Suprapubic skin (tissue), 4 donors: Measurements from ENCODE around the gene PRR33. TPM values are rescaled to one million over a fixed set of nuclear protein-coding genes. Genes with fewer than 3 reads are reported as not detected.

ENCODE experiments used
- DNase-seq, 2 donors: peaks; one replicate each; pipeline ENCODE4 v3.0.0-alpha.2; 2019; ENCODE audit warnings: low spot score in 2 of 2
- H3K27ac ChIP-seq: fragments of 200-600 bp; sonication (generic); one replicate; pipeline ENCODE4 v1.5.1; 2019
- H3K27me3 ChIP-seq: fragments of 200-600 bp; sonication (generic); one replicate; pipeline ENCODE4 v1.5.1; 2019
- H3K36me3 ChIP-seq: fragments of 200-600 bp; sonication (generic); one replicate; pipeline ENCODE4 v1.5.1; 2019
- H3K4me1 ChIP-seq: fragments of 200-600 bp; sonication (generic); one replicate; pipeline ENCODE4 v1.5.1; 2019
- H3K4me3 ChIP-seq: fragments of 200-600 bp; sonication (generic); one replicate; pipeline ENCODE4 v1.5.1; 2019; ENCODE audit warnings: mild to moderate bottlenecking
- H3K9me3 ChIP-seq: fragments of 200-600 bp; sonication (generic); one replicate; pipeline ENCODE4 v1.5.1; 2019
- CTCF ChIP-seq, 2 donors: fragments of 200-600 bp in 1 of 2; fragments of 450-650 bp in 1 of 2; sonication (generic) in 1 of 2; IDR thresholded peaks; one replicate each; pipeline ENCODE4 v1.5.1; 2016 to 2019; ENCODE audit warnings: antibody characterized with exemption in 2 of 2, mild to moderate bottlenecking in 1 of 2, moderate library complexity in 1 of 2
- EP300 ChIP-seq: sonication (generic); formaldehyde crosslinking; IDR thresholded peaks from one replicate; pipeline ENCODE4 v1.6.1; 2017; ENCODE audit warnings: antibody characterized with exemption
- POLR2A ChIP-seq, 2 donors: fragments of 450-650 bp; IDR thresholded peaks; one replicate each; pipeline ENCODE4 v1.6.1; 2017; ENCODE audit warnings: antibody characterized with exemption in 2 of 2, mild to moderate bottlenecking in 2 of 2, moderate library complexity in 2 of 2
- POLR2AphosphoS5 ChIP-seq, 3 donors: sonication (generic); formaldehyde crosslinking; IDR thresholded peaks; one replicate each; pipeline ENCODE4 v1.6.1; 2017; ENCODE audit warnings: antibody characterized with exemption in 3 of 3
- WGBS: methylation state at CpG from one replicate; pipeline ENCODE4 v1.1.5; 2018; 5-methylcytosine and 5-hydroxymethylcytosine counted together
- total RNA-seq, 4 donors: library from RNA; depleted of rRNA; stranded (reverse); fragments of >200 nt; gene quantifications; one replicate each; pipeline ENCODE4 v1.1.0, GENCODE V29; 2016

PRR33 gene
- total RNA-seq, 4 donors from 2014 or later, result not detected

GRCh38 chr11:1933416-1934334 is 42.0 kb upstream of the PRR33 start:
- WGBS, result 89% methylated on average over 17 of the region's 18 CpGs
- DNase-seq, result peak in 1 of 2 donors; percentile 51
- TF ChIP-seq CTCF (IDR thresholded peaks at IDR 0.05), result no peak
- no peak for TF ChIP-seq EP300
- no peak for TF ChIP-seq POLR2AphosphoS5 (IDR thresholded peaks at IDR 0.05)
- no peak for TF ChIP-seq POLR2A (IDR thresholded peaks at IDR 0.05)

DNA sequence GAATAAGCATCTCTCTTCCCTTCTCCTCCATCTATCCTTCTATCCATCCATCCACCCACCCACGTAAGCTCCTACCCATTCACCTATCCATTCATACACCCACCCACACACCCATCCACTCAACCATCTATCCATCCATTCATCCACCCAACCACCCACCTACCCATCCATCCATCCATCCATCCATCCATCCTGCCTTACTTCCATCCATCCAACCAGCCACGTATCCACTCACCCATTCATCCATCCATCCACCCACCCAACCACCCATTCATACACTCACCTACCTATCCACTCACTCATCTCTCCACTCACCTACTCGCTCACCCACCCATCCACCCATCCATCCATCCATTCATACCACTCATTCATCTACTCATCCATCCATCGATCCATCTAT is 41.0 kb upstream of the PRR33 start:
- WGBS, result 99% methylated on average over 4 of the region's 4 CpGs
- Histone ChIP-seq H3K27me3 (no peaks in the 10 kb centered on the region), H3K27ac (no peak overlapping the region), H3K9me3 (no peaks in the 10 kb centered on the region), H3K36me3 (no peaks in the 10 kb centered on the region), H3K4me1 (no peaks in the 10 kb centered on the region), H3K4me3 (no peak overlapping the region)
- TF ChIP-seq POLR2AphosphoS5 (IDR thresholded peaks at IDR 0.05), result no peak
- no peak for TF ChIP-seq CTCF (IDR thresholded peaks at IDR 0.05)
- TF ChIP-seq EP300, result no peak
- TF ChIP-seq POLR2A (IDR thresholded peaks at IDR 0.05), result no peak
- DNase-seq, result no peak

More at GRCh38 chr11:1933416-1934334, 42.0 kb upstream of the PRR33 start:
- H3K4me1 ChIP-seq, result peaks cover under 1% of the 10 kb centered on the region
- no peak overlapping the region for H3K4me3 ChIP-seq
- no peaks in the 10 kb centered on the region for H3K36me3 ChIP-seq
- H3K27ac ChIP-seq, result no peak overlapping the region
- H3K27me3 ChIP-seq, result peaks cover 6% of the 10 kb centered on the region
- no peaks in the 10 kb centered on the region for H3K9me3 ChIP-seq

GRCh38 chr11:1932105-1932480 is 40.4 kb upstream of the PRR33 start:
- Histone ChIP-seq H3K9me3 (no peaks in the 10 kb centered on the region), H3K4me3 (no peak overlapping the region), H3K27ac (no peak overlapping the region), H3K4me1 (no peaks in the 10 kb centered on the region), H3K27me3 (no peaks in the 10 kb centered on the region), H3K36me3 (no peaks in the 10 kb centered on the region)
- no peak for DNase-seq
- WGBS, result 80% methylated on average over 11 of the region's 11 CpGs
- no peak for TF ChIP-seq POLR2A (IDR thresholded peaks at IDR 0.05)
- no peak for TF ChIP-seq POLR2AphosphoS5 (IDR thresholded peaks at IDR 0.05)
- no peak for TF ChIP-seq CTCF (IDR thresholded peaks at IDR 0.05)
- TF ChIP-seq EP300, result no peak

DNA sequence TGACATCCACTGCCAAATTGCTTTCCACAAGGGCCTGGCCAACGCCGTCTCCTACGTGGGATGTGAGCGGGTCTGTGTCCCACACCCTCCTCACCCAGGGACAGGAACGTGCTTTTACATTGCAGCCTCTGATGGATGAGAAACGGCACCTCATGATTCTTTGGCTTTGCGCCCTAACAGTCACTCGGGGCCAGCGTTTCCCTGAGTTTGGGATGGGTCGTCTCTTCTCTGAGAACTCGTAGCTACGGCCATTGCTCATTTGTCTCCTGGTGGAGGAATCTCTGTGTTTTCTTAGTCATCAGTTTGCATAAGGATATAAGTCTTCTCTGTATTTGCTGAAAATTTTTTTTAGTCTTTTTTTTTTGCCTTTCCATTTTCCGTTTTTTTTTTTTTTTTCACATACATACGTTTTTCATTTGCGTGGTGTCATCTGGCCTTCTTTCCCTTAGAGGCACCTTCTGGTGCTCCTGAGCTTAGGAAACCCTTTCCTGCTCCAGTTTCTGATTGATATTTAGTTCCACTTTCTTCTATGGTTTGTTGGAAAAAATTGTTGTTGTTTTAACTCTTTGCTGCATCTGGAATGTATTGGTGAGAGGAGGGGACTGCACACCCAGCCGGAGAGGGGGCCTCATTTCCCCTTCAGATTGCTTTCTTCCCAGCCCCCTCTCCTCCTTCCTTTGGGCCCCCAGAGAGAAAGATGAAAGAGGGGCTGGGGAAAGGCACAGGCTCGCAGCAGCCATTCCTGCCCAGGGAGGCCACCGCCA is 39.8 kb upstream of the PRR33 start:
- H3K9me3 ChIP-seq, result no peaks in the 10 kb centered on the region
- TF ChIP-seq POLR2AphosphoS5 (IDR thresholded peaks at IDR 0.05) (no peak), CTCF (IDR thresholded peaks at IDR 0.05) (no peak), EP300 (no peak), POLR2A (IDR thresholded peaks at IDR 0.05) (no peak)
- no peak for DNase-seq
- no peaks in the 10 kb centered on the region for H3K4me1 ChIP-seq
- no peaks in the 10 kb centered on the region for H3K27me3 ChIP-seq
- no peak overlapping the region for H3K4me3 ChIP-seq
- H3K27ac ChIP-seq, result no peak overlapping the region
- WGBS, result 32% methylated on average over 18 of the region's 18 CpGs
- H3K36me3 ChIP-seq, result no peaks in the 10 kb centered on the region

- Histone ChIP-seq H3K4me1 (no peaks in the 10 kb centered on the region), H3K4me3 (no peak overlapping the region), H3K27me3 (no peaks in the 10 kb centered on the region), H3K27ac (no peak overlapping the region), H3K36me3 (no peaks in the 10 kb centered on the region), H3K9me3 (no peaks in the 10 kb centered on the region)
- DNase-seq, result no peak
- TF ChIP-seq EP300 (no peak), CTCF (IDR thresholded peaks at IDR 0.05) (no peak), POLR2AphosphoS5 (IDR thresholded peaks at IDR 0.05) (no peak), POLR2A (IDR thresholded peaks at IDR 0.05) (no peak)
- 85% methylated on average over 9 of the region's 9 CpGs for WGBS
Measured at GRCh38 chr11:1930462-1930830, 38.8 kb upstream of the PRR33 start.
